Astrocyte (in vitro differentiated cells and primary cell): ENCODE data around the gene DMC1.

Experiments
- CTCF ChIP-seq: IDR thresholded peaks from 2 replicates; pipeline ENCODE4 v1.5.1; 2011; ENCODE audit warnings: low read depth, mild to moderate bottlenecking, inconsistent platforms, low read length, moderate library complexity; ENCODE audit not compliant: insufficient read depth
- EZH2 ChIP-seq: IDR thresholded peaks from 2 replicates; pipeline ENCODE4 v1.6.1; 2012; ENCODE audit warnings: mild to moderate bottlenecking, low read length, inconsistent platforms; ENCODE audit not compliant: insufficient read depth

- TF ChIP-seq CTCF (no peak), EZH2 (no peak)
Measured at GRCh38 chr22:38554281-38554680, 15.7 kb downstream of the DMC1 start.
